Ascending aorta (tissue), 2 donors: ENCODE results near the gene GDF15. TPM values are rescaled to one million over a fixed set of nuclear protein-coding genes. Genes with fewer than 3 reads are reported as not detected.

ENCODE experiments used
- DNase-seq, 2 donors: peaks; one replicate each; pipeline ENCODE4 v3.0.0-alpha.2; 2019; ENCODE audit warnings: low spot score in 2 of 2
- H3K27ac ChIP-seq, 2 donors: fragments of 200-600 bp; sonication (generic); one replicate each; pipeline ENCODE4 v1.5.1; 2016 to 2017; ENCODE audit warnings: mild to moderate bottlenecking in 1 of 2
- H3K27me3 ChIP-seq: fragments of 200-600 bp; sonication (generic); one replicate; pipeline ENCODE4 v1.5.1; 2017
- H3K36me3 ChIP-seq, 2 donors: fragments of 200-600 bp; sonication (generic); one replicate each; pipeline ENCODE4 v1.5.1; 2016
- H3K4me1 ChIP-seq, 2 donors: fragments of 200-600 bp; sonication (generic); one replicate each; pipeline ENCODE4 v1.5.1; 2016 to 2017; ENCODE audit warnings: mild to moderate bottlenecking in 1 of 2
- H3K4me3 ChIP-seq, 2 donors: fragments of 200-600 bp; sonication (generic); one replicate each; pipeline ENCODE4 v1.5.1; 2016 to 2017; ENCODE audit warnings: mild to moderate bottlenecking in 1 of 2
- H3K9me3 ChIP-seq, 2 donors: fragments of 200-600 bp; sonication (generic); one replicate each; pipeline ENCODE4 v1.5.1; 2016
- intact Hi-C: fragments of 100-400 bp; cut with DNase I; formaldehyde crosslinking; loops from one replicate; pipeline ENCODE4 v1.15.1; 2023
- total RNA-seq: library from RNA; depleted of rRNA; stranded (reverse); fragments of >200 nt; gene quantifications from one replicate; pipeline ENCODE4 v1.1.0, GENCODE V29; 2016
- TF ChIP-seq, protein P1 (sequence below), 3 experiments: fragments of 200-600 bp in 2 of 3; fragments of 450-650 bp in 1 of 3; sonication (generic) in 2 of 3; IDR thresholded peaks; one replicate each; pipeline ENCODE4 v1.5.1; 2016 to 2019; ENCODE audit warnings: antibody characterized with exemption in 3 of 3, mild to moderate bottlenecking in 1 of 3, moderate library complexity in 1 of 3

GDF15 gene
- total RNA-seq, 1 donor from 2014 or later: 8.5 TPM

DNA sequence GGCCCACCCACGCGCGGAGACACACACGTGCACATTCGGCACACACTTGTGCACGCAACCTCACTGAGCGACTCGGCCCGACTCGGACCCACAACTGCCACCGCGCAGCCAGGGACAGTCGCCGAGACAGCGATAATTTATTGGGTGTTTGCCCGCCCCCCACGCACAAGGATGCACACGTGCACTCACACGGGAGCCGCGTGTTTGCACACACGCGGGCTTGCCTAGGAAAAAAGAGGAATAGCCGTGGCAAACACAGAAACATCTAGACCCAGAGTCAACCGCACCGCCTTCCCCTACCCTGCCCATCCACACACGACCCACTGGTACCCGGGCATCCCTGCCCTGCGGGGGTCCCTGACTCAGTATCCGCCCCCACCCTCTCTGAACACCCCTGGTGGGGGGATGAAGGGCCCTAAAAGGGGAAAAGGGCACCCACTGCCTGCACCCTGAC lies 32.1 kb downstream of the GDF15 start:
- DNase-seq: no peak
- Histone ChIP-seq H3K36me3 (no peaks in the 10 kb centered on the region), H3K27ac (peak overlapping the region; percentile 93 to 96), H3K4me1 (peaks cover 15 to 54% of the 10 kb centered on the region in 2 donors), H3K9me3 (no peaks in the 10 kb centered on the region), H3K27me3 (no peaks in the 10 kb centered on the region), H3K4me3 (peak overlapping the region; percentile 57 to 65)
- intact Hi-C loops: loop anchor here (2.0 to 10.0 kb wide), 4 partner anchors 19 to 313 kb away; partner anchors contain the start of gene RAB3A
- TF ChIP-seq, protein P1, sequence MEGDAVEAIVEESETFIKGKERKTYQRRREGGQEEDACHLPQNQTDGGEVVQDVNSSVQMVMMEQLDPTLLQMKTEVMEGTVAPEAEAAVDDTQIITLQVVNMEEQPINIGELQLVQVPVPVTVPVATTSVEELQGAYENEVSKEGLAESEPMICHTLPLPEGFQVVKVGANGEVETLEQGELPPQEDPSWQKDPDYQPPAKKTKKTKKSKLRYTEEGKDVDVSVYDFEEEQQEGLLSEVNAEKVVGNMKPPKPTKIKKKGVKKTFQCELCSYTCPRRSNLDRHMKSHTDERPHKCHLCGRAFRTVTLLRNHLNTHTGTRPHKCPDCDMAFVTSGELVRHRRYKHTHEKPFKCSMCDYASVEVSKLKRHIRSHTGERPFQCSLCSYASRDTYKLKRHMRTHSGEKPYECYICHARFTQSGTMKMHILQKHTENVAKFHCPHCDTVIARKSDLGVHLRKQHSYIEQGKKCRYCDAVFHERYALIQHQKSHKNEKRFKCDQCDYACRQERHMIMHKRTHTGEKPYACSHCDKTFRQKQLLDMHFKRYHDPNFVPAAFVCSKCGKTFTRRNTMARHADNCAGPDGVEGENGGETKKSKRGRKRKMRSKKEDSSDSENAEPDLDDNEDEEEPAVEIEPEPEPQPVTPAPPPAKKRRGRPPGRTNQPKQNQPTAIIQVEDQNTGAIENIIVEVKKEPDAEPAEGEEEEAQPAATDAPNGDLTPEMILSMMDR (IDR thresholded peaks at IDR 0.05): no peak

DNA sequence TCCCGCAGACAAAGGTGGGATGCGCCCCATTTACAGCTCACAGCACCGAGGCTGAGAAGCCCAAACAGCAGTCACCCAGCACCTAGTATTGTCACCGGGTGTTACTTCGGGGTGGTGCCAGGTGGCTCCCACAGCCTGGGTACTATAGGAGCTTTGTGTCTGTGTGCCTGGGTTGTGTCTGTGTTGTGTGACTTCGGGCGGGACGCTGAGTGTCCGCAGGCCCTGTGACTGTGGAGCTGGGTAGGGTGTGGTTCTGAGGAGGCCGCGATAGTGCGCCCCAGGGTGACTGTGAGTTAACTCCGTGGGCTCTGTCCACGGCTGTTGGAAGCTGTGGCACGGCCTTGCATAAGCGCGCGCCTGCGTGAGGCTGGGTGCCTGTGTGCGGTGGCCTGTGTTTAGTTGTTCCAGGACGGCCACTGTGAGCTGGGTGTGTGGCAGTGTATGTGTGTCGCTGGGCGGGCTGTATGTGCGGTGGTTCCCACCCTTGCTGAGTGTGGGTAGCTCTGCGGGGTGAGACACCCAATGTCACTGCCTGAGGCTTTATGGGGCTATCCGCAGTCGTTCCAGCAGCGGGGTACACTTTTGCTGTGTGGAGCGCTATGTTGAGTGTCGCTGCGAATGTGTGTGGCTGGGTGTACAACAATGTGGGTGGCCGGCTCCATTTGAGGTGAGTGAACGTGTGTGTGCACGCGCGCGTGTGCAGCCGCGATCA lies 32.7 kb downstream of the GDF15 start:
- no peaks in the 10 kb centered on the region for H3K36me3 ChIP-seq
- intact Hi-C loops: loop anchor here (2.0 to 10.0 kb wide), 4 partner anchors 18 to 314 kb away; partner anchors contain the start of gene RAB3A
- peak in 1 of 2 donors; percentile 81 for DNase-seq
- H3K4me1 ChIP-seq: peaks cover 15 to 55% of the 10 kb centered on the region in 2 donors
- H3K27ac ChIP-seq: peak overlapping the region; percentile 93 to 96
- peak overlapping the region; percentile 65 to 75 for H3K4me3 ChIP-seq
- TF ChIP-seq, protein P1 (IDR thresholded peaks at IDR 0.05): no peak
- no peaks in the 10 kb centered on the region for H3K9me3 ChIP-seq
- H3K27me3 ChIP-seq: no peaks in the 10 kb centered on the region

GRCh38 chr19:18419195-18419698 lies 33.3 kb downstream of the GDF15 start, which contains the start of gene SSBP4:
Gene SSBP4 (plus strand): TSS chr19:18419398. CDS start chr19:18419649, 251 bp downstream.
- Histone ChIP-seq H3K4me3 (peak within 1 kb of the TSS; percentile 65 to 75), H3K27me3 (no peaks in the 10 kb centered on the region), H3K4me1 (peaks cover 15 to 57% of the 10 kb centered on the region in 2 donors), H3K27ac (peak within 1 kb of the TSS; percentile 93 to 96), H3K36me3 (no peaks in the 10 kb centered on the region), H3K9me3 (no peaks in the 10 kb centered on the region)
- peak in 1 of 2 donors; percentile 86 for DNase-seq
- intact Hi-C loops: loop anchor here (2.0 to 10.0 kb wide), 4 partner anchors 18 to 314 kb away; partner anchors contain the start of gene RAB3A
- TF ChIP-seq, protein P1 (IDR thresholded peaks at IDR 0.05): peak in 1 of 3 experiments; percentile 76

GRCh38 chr19:18419699-18420460 lies 33.9 kb downstream of the GDF15 start:
- Histone ChIP-seq H3K27ac (peak overlapping the region; percentile 74 to 93), H3K27me3 (no peaks in the 10 kb centered on the region), H3K36me3 (no peaks in the 10 kb centered on the region), H3K4me1 (peaks cover 15 to 53% of the 10 kb centered on the region in 2 donors), H3K9me3 (no peaks in the 10 kb centered on the region), H3K4me3 (peak overlapping the region; percentile 65 to 75)
- no peak for DNase-seq
- intact Hi-C loops: loop anchor here (2.0 to 10.0 kb wide), 4 partner anchors 17 to 315 kb away; partner anchors contain the start of gene RAB3A
- TF ChIP-seq, protein P1 (IDR thresholded peaks at IDR 0.05): no peak

- H3K27me3 ChIP-seq: no peaks in the 10 kb centered on the region
- intact Hi-C loops: no loop called here
- TF ChIP-seq, protein P1 (IDR thresholded peaks at IDR 0.05): no peak
- no peaks in the 10 kb centered on the region for H3K9me3 ChIP-seq
- DNase-seq: no peak
- peaks cover 12 to 53% of the 10 kb centered on the region in 2 donors for H3K4me1 ChIP-seq
- peak overlapping the region; percentile 74 to 93 for H3K27ac ChIP-seq
- H3K36me3 ChIP-seq: no peaks in the 10 kb centered on the region
- peak overlapping the region in 1 of 2 donors; percentile 65 for H3K4me3 ChIP-seq
Measured at GRCh38 chr19:18420930-18421329, 35.0 kb downstream of the GDF15 start.
